K562 (cell line): ENCODE measurements around the gene P4HTM. TPM values are rescaled to one million over a fixed set of nuclear protein-coding genes. Genes with fewer than 3 reads are reported as not detected.
A peak's percentile ranks its signal among the peaks of the same experiment; 100 is the strongest.

Experiments used
- ARNT ChIP-seq, 2 experiments: fragments of 450-650 bp; IDR thresholded peaks; 2 replicates each; pipeline ENCODE4 v1.6.1; 2016; ENCODE audit warnings: mild to moderate bottlenecking in 1 of 2
- BACH1 ChIP-seq: fragments of 200-800 bp; sonication (Bioruptor generic); IDR thresholded peaks from 2 replicates; pipeline ENCODE4 v1.6.1; 2016; ENCODE audit warnings: missing genetic modification characterization, missing compliant biosample characterization
- BCL6 ChIP-seq: fragments of 250-450 bp; sonication (Bioruptor Pico); IDR thresholded peaks from 2 replicates; pipeline ENCODE4 v1.4.0; 2020
- BDP1 ChIP-seq: IDR thresholded peaks from 3 replicates; pipeline ENCODE4 v1.6.1; 2011; ENCODE audit not compliant: insufficient read length, insufficient read depth
- CC2D1A ChIP-seq: fragments of 450-650 bp; IDR thresholded peaks from 2 replicates; pipeline ENCODE4 v1.6.1; 2017; ENCODE audit warnings: mild to moderate bottlenecking
- ELK1 ChIP-seq: sonication (generic); formaldehyde crosslinking; IDR thresholded peaks from 2 replicates; pipeline ENCODE4 v1.8.1; 2022; ENCODE audit warnings: missing genetic modification reagents
- HDAC3 ChIP-seq: fragments of 450-650 bp; IDR thresholded peaks from 2 replicates; pipeline ENCODE4 v1.6.1; 2018; ENCODE audit warnings: borderline replicate concordance, mild to moderate bottlenecking, moderate library complexity; ENCODE audit not compliant: partially characterized antibody
- KAT8 ChIP-seq: fragments of 450-650 bp; IDR thresholded peaks from 2 replicates; pipeline ENCODE4 v1.6.1; 2016; ENCODE audit warnings: low read depth, mild to moderate bottlenecking
- NFE2L1 ChIP-seq: fragments of 450-650 bp; IDR thresholded peaks from 2 replicates; pipeline ENCODE4 v1.6.1; 2016; ENCODE audit warnings: missing genetic modification characterization, low read depth, mild to moderate bottlenecking, missing compliant biosample characterization, moderate library complexity, borderline replicate concordance
- PBX2 ChIP-seq, 2 experiments: IDR thresholded peaks in 1 of 2; conservative IDR thresholded peaks in 1 of 2; 2 replicates each; pipeline ENCODE4 v1.6.1; 2016; ENCODE audit warnings: low read depth in 2 of 2, mild to moderate bottlenecking in 1 of 2, missing compliant biosample characterization in 1 of 2, missing genetic modification characterization in 1 of 2, moderate library complexity in 1 of 2
- PML ChIP-seq: IDR thresholded peaks from 2 replicates; pipeline ENCODE4 v1.6.1; 2012; ENCODE audit warnings: low read length, inconsistent platforms
- POLR2AphosphoS5 ChIP-seq: IDR thresholded peaks from 2 replicates; pipeline ENCODE4 v1.6.1; 2011; ENCODE audit warnings: mild to moderate bottlenecking, low read depth, low read length, moderate library complexity; ENCODE audit not compliant: control insufficient read depth, insufficient read depth
- PURB ChIP-seq: sonication (generic); formaldehyde crosslinking; IDR thresholded peaks from 2 replicates; pipeline ENCODE4 v1.9.0; 2021; ENCODE audit warnings: low read depth, mild to moderate bottlenecking, missing genetic modification reagents
- SMAD4 ChIP-seq: fragments of 250-450 bp; sonication (Bioruptor Pico); conservative IDR thresholded peaks from 2 replicates; pipeline ENCODE4 v1.8.0; 2021; ENCODE audit warnings: inconsistent platforms, mild to moderate bottlenecking, moderate library complexity
- SMARCC2 ChIP-seq: fragments of 450-650 bp; IDR thresholded peaks from 2 replicates; pipeline ENCODE4 v1.6.1; 2017; ENCODE audit warnings: antibody characterized with exemption, moderate library complexity, mild to moderate bottlenecking, low read depth
- SNIP1 ChIP-seq: fragments of 450-650 bp; IDR thresholded peaks from 2 replicates; pipeline ENCODE4 v1.7.1; 2017; ENCODE audit warnings: low read depth, mild to moderate bottlenecking
- XRCC3 ChIP-seq: fragments of 450-650 bp; IDR thresholded peaks from 2 replicates; pipeline ENCODE4 v1.6.1; 2017; ENCODE audit warnings: mild to moderate bottlenecking, moderate library complexity
- ZNF143 ChIP-seq: sonication (generic); formaldehyde crosslinking; IDR thresholded peaks from 2 replicates; pipeline ENCODE4 v1.9.0; 2022; ENCODE audit warnings: mild to moderate bottlenecking, missing genetic modification reagents
- ZNF24 ChIP-seq: fragments of 450-650 bp; IDR thresholded peaks from 2 replicates; pipeline ENCODE4 v1.6.1; 2016
- ZNF277 ChIP-seq: fragments of 250-450 bp; sonication (Bioruptor Pico); IDR thresholded peaks from 2 replicates; pipeline ENCODE4 v1.8.0; 2022; ENCODE audit warnings: inconsistent platforms, mild to moderate bottlenecking, moderate library complexity, borderline replicate concordance
- ZNF449 ChIP-seq: fragments of 250-450 bp; sonication (Bioruptor Pico); IDR thresholded peaks from 2 replicates; pipeline ENCODE4 v1.8.0; 2022; ENCODE audit warnings: moderate library complexity, mild to moderate bottlenecking, inconsistent platforms
- ZNF764 ChIP-seq: fragments of 250-450 bp; sonication (Bioruptor Pico); IDR thresholded peaks from 2 replicates; pipeline ENCODE4 v1.4.0; 2020; ENCODE audit warnings: low read depth, mild to moderate bottlenecking, moderate library complexity
- polyA plus RNA-seq, 8 experiments: library from polyadenylated mRNA; depleted of rRNA in 4 of 8; stranded (reverse) in 5 of 8; unstranded in 3 of 8; fragments of >200 nt; fragmentation: Nextera tagmentation in 2 of 8; fragmentation: Illumina TruSeq in 1 of 8; extraction: Ambion mirVana in 2 of 8; extraction: Trizol in 1 of 8; gene quantifications; 2 replicates each; pipeline versions ENCODE4 v1.2.1 to v1.2.3, GENCODE V29; 2011 to 2014; ENCODE audit warnings: inconsistent platforms in 1 of 8, missing spikeins in 1 of 8
- total RNA-seq, 7 experiments: library from RNA; depleted of rRNA in 6 of 7; stranded (reverse); fragments of >200 nt in 6 of 7; fragmentation: Illumina TruSeq in 2 of 7; extraction: Trizol in 2 of 7; gene quantifications; 2 replicates each; pipeline versions ENCODE4 v1.2.1 to v1.2.3, GENCODE V29; 2011 to 2021; ENCODE audit warnings: low replicate concordance in 1 of 7

The P4HTM gene
- total and polyA plus RNA-seq, 9 of the 15 experiments (the other 6 are each of a cell fraction or from before 2014, with no cell fraction given) = 0.09 to 0.66 (median 0.25) TPM; not detected in 2

GRCh38 chr3:49021213-49021812 lies 31.3 kb downstream of the P4HTM start (continued):
- TF ChIP-seq PURB (CRISPR knock-in tag) = no peak
- TF ChIP-seq SMARCC2 = no peak
- TF ChIP-seq ZNF143 (CRISPR knock-in tag) = no peak
- no peak for TF ChIP-seq ZNF449 (CRISPR knock-in tag)
- peak; percentile 92 for TF ChIP-seq PML
- TF ChIP-seq ZNF764 = no peak
- TF ChIP-seq BACH1 (tag) = no peak
- TF ChIP-seq PBX2 (CRISPR knock-in tag; IDR thresholded peaks at IDR 0.05; ENCODE audit: low read depth) = no peak
- TF ChIP-seq PBX2 (tag; conservative IDR thresholded peaks at IDR 0.05; ENCODE audit: low read depth) = no peak
- no peak for TF ChIP-seq HDAC3
- no peak for TF ChIP-seq ZNF277 (CRISPR knock-in tag)
- TF ChIP-seq BDP1 = no peak
- TF ChIP-seq CC2D1A = no peak
- no peak for TF ChIP-seq BCL6
- no peak for TF ChIP-seq SMAD4
- no peak for TF ChIP-seq ARNT (IDR thresholded peaks at IDR 0.05)
- no peak for TF ChIP-seq KAT8
- peak; percentile 98 for TF ChIP-seq POLR2AphosphoS5
- no peak for TF ChIP-seq NFE2L1 (tag)
- TF ChIP-seq ZNF24 = no peak
- no peak for TF ChIP-seq ELK1
- TF ChIP-seq XRCC3 = no peak
- no peak for TF ChIP-seq SNIP1
